Activated CD4-positive, alpha-beta T cell treated with anti-CD3 and anti-CD28 coated beads for 4 hours (primary cell): ENCODE results near the gene WDR6.

Source experiments
- DNase-seq, 2 donors: peaks; one replicate each; pipeline ENCODE4 v3.0.0-alpha.2; 2020

Gene WDR6

DNA sequence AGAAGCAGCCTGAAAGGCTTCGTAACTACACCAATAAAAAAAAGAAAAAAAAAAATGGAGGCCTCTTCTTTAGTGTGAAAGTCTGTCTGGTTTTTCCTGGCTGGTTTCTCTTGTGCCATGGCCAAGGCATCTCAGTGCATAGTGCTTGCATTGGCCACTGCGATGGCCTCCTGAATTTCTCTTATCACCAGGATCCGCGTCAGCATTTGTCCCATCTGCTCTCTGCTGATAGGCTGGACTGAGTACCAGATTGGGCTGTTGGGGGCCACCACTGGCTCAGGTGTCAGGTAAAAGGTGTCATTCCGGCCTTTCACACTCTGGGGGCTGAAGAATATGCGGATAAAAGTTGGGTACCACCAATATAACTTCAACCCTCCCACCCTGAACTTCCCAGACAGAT is 23.1 kb downstream of the WDR6 start:
- DNase-seq: no peak

DNA sequence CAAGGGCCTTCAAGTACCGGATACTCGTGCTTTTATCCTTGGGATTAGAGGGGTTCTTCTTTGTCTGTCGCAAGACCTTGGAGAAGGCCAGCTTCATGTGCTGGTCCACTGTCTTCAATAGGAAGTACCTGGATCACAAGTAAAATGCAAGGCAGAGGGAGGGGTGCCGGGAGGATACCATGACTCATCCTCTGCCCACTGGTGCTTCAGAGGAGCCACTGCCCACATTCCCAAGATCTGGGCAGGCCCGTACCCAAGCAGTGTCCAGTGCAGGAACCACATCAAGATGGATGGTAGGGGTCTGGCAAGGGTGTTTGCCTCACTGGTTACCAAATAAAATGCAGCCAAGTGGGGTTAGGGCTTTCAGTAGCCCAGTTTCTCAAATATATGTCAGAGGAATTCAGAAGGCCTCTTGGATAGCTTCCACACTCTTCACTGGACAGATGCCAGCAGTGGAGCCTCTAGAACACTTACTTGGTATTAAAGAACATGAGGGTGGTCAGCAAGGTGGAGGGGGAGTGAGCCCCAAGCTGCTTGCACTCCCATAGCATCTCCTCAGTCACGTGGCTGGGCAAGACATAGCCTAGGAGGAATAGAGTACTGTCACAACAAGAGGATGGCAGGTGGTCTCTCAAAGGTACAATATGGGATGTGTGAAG is 25.6 kb downstream of the WDR6 start:
- DNase-seq: no peak

GRCh38 chr3:49034650-49035049 is 27.5 kb downstream of the WDR6 start:
- no peak for DNase-seq

DNA sequence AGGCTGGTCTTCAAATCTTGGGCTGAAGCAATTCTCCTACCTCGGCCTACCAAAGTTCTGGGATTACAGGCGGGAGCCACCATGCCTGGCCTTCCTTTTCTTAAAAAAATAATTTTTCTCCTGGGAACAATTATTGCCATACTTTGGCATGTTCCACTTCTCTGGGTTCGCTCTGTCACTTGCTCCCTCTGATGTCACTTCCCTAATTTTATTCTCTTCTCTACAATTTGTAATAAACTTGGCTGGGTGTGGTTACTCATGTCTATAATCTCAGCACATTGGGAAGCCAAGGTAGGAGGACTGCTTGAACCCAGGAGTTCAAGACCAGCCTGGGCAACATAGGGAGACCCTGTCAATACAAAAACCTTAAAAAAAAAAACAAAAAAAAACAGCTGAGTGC is 28.1 kb downstream of the WDR6 start:
- DNase-seq: no peak

- DNase-seq: no peak
Observed at GRCh38 chr3:49053543-49053942, 46.4 kb downstream of the WDR6 start.

GRCh38 chr3:49054344-49054862 is 47.2 kb downstream of the WDR6 start:
- no peak for DNase-seq

DNA sequence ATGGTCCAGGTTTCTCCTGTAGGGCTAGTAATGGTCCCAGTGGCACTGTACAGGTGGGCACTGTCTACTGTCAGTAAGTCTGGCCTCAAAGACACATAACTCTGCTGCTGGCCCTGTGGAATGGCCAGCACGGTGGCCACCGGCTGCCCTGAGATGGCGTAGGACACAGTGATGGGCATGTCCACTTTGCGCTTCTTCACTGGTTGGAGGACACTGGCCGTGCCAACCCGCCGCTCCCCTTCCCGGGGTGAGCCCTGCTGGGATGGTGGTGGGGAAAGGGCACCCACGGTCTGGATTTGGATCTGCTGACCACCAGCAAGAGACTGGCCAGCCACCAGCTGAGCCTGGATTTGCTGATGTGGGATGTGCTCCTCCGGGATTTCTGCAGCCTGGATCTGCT is 50.1 kb downstream of the WDR6 start:
- DNase-seq: no peak

DNA sequence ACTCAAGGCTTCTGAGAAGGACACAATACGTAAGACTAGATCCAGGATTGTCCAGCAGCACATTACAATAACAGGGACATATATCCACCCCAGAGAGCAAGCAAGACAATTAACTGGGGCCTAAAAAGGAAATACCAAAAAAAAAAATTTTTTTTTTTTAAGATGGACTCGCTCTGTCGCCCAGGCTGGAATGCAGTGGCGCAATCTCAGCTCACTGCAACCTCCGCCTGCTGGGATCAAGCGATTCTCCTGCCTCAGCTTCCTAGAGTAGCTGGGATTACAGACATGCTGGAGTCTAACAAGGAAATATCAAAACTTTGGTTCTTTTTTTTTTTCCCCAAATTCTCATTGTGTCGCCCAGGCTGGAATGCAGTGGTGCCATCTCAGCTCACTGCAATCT is 50.8 kb downstream of the WDR6 start:
- DNase-seq: no peak
